ENCODE measurements around the gene PARP15. TPM values are rescaled to one million over a fixed set of nuclear protein-coding genes. Genes with fewer than 3 reads are reported as not detected.

The PARP15 gene
- total RNA-seq, 5 donors from 2014 or later (not counting 1 experiment from before 2014, with no cell fraction given) = 37.3 to 74.9 (median 72.5) TPM

GRCh38 chr3:122687298-122687697 is 109.8 kb downstream of the PARP15 start:
- POLR2A ChIA-PET = interaction anchor here in 1 of 2 donors (0.5 to 1.0 kb wide), 2 partner anchors 45 to 152 kb away, joined by 3 to 5 read pairs; no protein-coding TSS in a partner anchor
- H3K4me3 ChIP-seq (ENCODE audit: control insufficient read depth in 1 of 2, extremely low read depth in 1 of 2, low read length in 1 of 2) = no peak overlapping the region
- Mint-ChIP-seq H3K27ac (peak overlapping the region; percentile 65 to 80), H3K4me1 (peaks cover 41 to 56% (median 45%) of the 10 kb centered on the region in 3 donors), H3K27me3 (no peaks in the 10 kb centered on the region), H3K36me3 (peaks cover 26% of the 10 kb centered on the region), H3K4me3 (no peak overlapping the region), H3K9me3 (no peaks in the 10 kb centered on the region)
- no peaks in the 10 kb centered on the region for H3K9me3 ChIP-seq
- no peak for DNase-seq
- peaks cover 6 to 26% of the 10 kb centered on the region in 2 donors for H3K36me3 ChIP-seq (ENCODE audit: control insufficient read depth in 2 of 2, extremely low read depth in 1 of 2, insufficient read depth in 1 of 2, low read length in 1 of 2)
- ATAC-seq (replicated peaks in 1 of 4) = no peak
- no peak overlapping the region for H3K27ac ChIP-seq (ENCODE audit: low read length)
- peaks cover 0 to 16% of the 10 kb centered on the region in 2 experiments for H3K4me1 ChIP-seq (ENCODE audit: control insufficient read depth in 1 of 2, extremely low read depth in 1 of 2, insufficient read depth in 2 of 2, low read length in 2 of 2)
- CTCF ChIA-PET = interaction anchor here (0.7 to 1.6 kb wide), 3 partner anchors 8 to 294 kb away, joined by 3 read pairs; no protein-coding TSS in a partner anchor
- 67% methylated on average over 2 of the region's 2 CpGs for WGBS (ENCODE audit: insufficient coverage)
- H3K27me3 ChIP-seq (replicated peaks in 1 of 2; ENCODE audit: control insufficient read depth in 2 of 2, extremely low read depth in 1 of 2, insufficient read depth in 2 of 2, low read length in 1 of 2) = no peaks in the 10 kb centered on the region

Other genes starting within 250 kb of the PARP15 start
- 10 to 100 TPM; 15.7 to 27.3 (median 23.5) TPM for gene MIX23, start 194.4 kb upstream of the PARP15 start, total RNA-seq
- gene FAM162A, start 193.5 kb upstream of the PARP15 start, total RNA-seq = 10 to 100 TPM; 26.6 to 29.6 (median 28.1) TPM
- gene WDR5B, start 161.6 kb upstream of the PARP15 start, total RNA-seq = 10 to 100 TPM in 3 of 5 donors, 1 to 10 TPM in 2; 5.8 to 11.6 (median 10.0) TPM
- 10 to 100 TPM; 55.2 to 65.0 (median 57.5) TPM for gene KPNA1, start 62.7 kb upstream of the PARP15 start, total RNA-seq
- gene PARP9, start 13.3 kb upstream of the PARP15 start, total RNA-seq = 10 to 100 TPM; 20.2 to 43.0 (median 24.3) TPM
- 10 to 100 TPM; 35.1 to 56.2 (median 49.8) TPM for gene DTX3L, start 13.3 kb upstream of the PARP15 start, total RNA-seq
- 10 to 100 TPM; 46.9 to 70.2 (median 47.9) TPM for gene PARP14, start 103.2 kb downstream of the PARP15 start, total RNA-seq
- 10 to 100 TPM; 17.7 to 29.5 (median 22.9) TPM for gene HSPBAP1, start 216.2 kb downstream of the PARP15 start, total RNA-seq
- gene SLC49A4, start 217.4 kb downstream of the PARP15 start, total RNA-seq = 1 to 10 TPM; 6.6 to 8.3 (median 7.6) TPM

Measured in T-cell (primary cell).